Epithelial cell of prostate (primary cell): ENCODE measurements around the gene ASTN2.

Experiments used
- DNase-seq: peaks from one replicate; pipeline ENCODE4 v3.0.0-alpha.2; 2011; ENCODE audit warnings: low read depth, low spot score
- H3K27ac ChIP-seq: fragments of 450-650 bp; 2 replicates; pipeline ENCODE4 v1.5.1; 2017; ENCODE audit warnings: mild to moderate bottlenecking

ASTN2 gene

GRCh38 chr9:116541402-116541801 lies 873.5 kb downstream of the ASTN2 start:
- no peak for DNase-seq
- no peak overlapping the region for H3K27ac ChIP-seq

GRCh38 chr9:116539549-116539948 lies 875.3 kb downstream of the ASTN2 start:
- no peak overlapping the region for H3K27ac ChIP-seq
- no peak for DNase-seq

DNA sequence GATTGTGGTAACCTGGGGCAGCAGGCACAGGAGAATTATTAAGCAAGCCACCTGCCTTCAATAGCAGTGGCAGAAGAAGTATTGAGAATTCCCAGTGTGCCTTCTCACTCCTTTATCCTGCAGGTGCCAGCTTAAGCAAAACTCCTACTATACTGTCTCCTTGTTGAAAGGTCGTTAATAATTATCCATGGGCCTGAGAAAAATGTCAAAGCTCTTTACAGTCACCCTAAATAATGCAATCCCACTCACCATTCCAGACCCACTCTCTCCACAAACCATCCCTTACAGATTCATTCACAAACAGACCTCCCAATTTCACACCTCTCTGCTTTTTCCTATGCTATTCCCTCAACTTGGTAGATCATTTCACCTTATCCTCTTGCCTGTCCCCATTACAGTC lies 889.2 kb downstream of the ASTN2 start:
- no peak overlapping the region for H3K27ac ChIP-seq
- DNase-seq, result no peak

DNA sequence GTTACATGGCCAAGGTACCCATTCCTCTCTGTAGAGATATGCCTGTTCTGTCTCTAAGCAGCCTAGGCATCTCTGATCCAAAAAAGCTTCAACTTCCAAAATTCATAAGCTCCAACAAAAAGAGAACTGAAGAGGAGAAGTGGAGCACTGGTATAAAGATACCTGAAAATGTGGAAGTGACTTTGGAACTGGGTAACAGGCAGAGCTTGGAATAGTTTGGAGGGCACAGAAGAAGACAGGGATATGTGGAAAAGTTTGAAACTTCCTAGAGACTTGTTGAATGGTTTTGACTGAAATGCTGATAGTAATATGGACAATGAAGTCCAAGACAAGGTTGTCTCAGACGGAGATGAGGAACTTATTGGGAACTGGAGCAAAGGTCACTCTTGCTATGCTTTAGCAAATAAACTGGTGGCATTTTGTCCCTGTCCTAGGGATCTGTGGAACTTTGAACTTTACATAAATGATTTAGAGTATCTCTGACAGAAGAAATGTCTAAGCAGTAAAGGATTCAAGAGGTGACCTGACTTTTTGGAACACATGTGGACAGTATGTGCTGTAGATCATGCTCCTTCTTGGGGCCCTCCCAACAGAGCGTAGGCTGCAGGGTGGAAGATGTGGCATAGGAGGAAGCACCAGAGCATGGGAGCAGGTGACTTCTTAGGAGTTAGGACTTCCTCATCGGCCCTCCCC lies 889.9 kb downstream of the ASTN2 start:
- no peak for DNase-seq
- no peak overlapping the region for H3K27ac ChIP-seq

- no peak for DNase-seq
- H3K27ac ChIP-seq, result no peak overlapping the region
Observed at GRCh38 chr9:116520218-116520617, 894.6 kb downstream of the ASTN2 start.

- no peak overlapping the region for H3K27ac ChIP-seq
- no peak for DNase-seq
Observed at GRCh38 chr9:116516456-116516855, 898.4 kb downstream of the ASTN2 start.

GRCh38 chr9:116515541-116515940 lies 899.3 kb downstream of the ASTN2 start:
- no peak overlapping the region for H3K27ac ChIP-seq
- DNase-seq, result no peak

DNA sequence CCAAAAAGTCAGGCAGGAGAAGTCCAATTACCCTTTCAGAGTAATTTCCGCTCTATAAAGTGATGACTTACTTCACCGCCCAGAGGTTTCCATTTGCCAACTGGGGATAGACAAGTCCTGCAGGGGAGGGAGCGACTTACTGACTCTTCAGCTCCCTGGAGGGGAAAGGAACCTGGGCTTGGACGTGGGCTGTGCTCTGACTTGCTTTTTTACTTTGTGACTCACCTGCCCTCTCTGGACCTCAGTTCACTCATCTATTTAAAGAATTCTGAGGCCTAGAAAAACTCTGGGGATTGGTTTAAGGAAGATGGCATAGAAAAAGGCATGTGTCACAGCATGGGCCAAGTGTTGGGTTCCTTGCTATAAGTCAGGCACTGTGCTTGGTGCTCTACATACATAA lies 908.2 kb downstream of the ASTN2 start:
- peak; percentile 44 for DNase-seq
- peak overlapping the region; percentile 27 for H3K27ac ChIP-seq

- no peak for DNase-seq
- H3K27ac ChIP-seq, result no peak overlapping the region
Observed at GRCh38 chr9:116504893-116505480, 909.9 kb downstream of the ASTN2 start.

DNA sequence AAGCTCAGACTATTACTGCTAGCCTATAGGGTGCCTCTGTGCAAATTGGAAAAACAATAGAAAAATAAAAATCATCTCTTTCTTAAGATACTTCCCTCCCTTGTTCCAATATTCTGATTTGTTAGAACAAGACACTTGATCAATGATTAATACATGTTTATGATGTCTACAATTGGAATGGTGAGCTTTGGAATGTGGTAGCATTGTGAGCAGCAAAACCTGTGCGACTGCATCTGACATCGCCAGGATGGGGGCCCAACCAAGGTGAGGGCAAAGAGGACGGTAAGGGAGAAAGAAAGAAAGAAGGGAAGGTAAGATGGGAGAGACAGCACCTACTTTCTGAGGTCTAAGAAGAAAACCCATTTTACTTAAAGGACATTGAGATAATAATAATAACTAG lies 910.8 kb downstream of the ASTN2 start:
- no peak overlapping the region for H3K27ac ChIP-seq
- DNase-seq, result no peak

- DNase-seq, result no peak
- H3K27ac ChIP-seq, result no peak overlapping the region
Observed at GRCh38 chr9:116502746-116503145, 912.1 kb downstream of the ASTN2 start.

- peak; percentile 86 for DNase-seq
- no peak overlapping the region for H3K27ac ChIP-seq
Observed at GRCh38 chr9:116501871-116502270, 913.0 kb downstream of the ASTN2 start.

GRCh38 chr9:116499986-116500871 lies 914.6 kb downstream of the ASTN2 start:
- peak; percentile 26 for DNase-seq
- H3K27ac ChIP-seq, result no peak overlapping the region

DNA sequence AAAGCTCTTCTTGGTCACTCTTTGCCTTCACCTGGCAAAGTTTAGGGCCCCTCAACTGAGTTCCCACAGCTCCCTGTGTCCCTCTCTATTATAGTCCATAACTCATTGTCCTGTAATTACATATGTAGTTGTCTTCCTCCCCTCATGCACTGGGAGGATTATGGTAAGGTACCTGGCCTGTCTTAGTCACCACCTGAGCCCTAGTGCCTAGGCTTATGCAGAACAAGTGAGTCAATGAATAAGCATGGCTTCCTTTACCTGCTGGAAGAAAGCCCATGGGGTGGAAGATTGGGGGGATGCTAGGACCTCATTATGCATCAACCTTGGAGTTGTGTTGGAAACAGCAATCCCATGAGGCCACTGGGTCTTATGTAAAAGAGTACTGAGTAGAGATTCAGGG lies 915.4 kb downstream of the ASTN2 start:
- no peak for DNase-seq
- H3K27ac ChIP-seq, result no peak overlapping the region

DNA sequence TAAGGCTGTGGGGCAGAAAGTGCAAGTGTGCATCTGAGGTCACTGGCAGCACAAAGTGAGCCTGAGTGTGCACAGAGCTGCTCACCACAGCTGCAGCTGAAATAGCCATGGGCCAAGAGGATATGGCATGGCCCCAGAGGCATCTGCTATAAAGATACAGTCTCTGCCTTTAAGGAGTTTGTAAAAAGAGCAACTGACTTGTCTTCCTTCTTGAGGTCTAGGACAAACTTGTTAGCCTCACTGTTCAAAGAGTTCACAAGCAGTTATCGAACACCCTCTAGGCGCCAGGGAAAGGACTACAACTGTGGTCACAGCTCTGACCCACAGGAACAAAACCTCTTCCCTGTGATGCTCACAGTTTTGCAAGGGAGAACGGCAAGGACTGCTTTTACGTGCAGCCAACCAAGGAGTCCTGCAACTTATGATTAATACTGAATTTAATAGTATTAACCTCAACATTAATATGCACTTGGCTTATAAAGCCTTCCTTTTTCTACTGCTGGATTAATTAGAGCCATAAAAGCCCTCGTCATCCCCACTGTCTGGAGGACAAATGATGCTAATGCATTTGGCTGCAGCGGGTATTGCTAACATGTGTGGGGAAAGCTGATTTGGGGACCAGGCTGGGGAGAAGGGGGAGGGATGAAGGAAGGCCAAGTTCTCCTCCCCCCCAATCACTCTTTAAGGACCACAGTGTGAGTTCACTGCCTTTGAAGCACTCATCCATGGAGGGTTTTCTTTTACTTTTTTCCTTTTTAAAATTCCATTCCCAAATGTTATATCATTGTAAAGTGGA lies 917.6 kb downstream of the ASTN2 start:
- DNase-seq, result no peak
- no peak overlapping the region for H3K27ac ChIP-seq

GRCh38 chr9:116496167-116496566 lies 918.7 kb downstream of the ASTN2 start:
- no peak overlapping the region for H3K27ac ChIP-seq
- no peak for DNase-seq

- no peak for DNase-seq
- no peak overlapping the region for H3K27ac ChIP-seq
Observed at GRCh38 chr9:116495725-116496124, 919.1 kb downstream of the ASTN2 start.

DNA sequence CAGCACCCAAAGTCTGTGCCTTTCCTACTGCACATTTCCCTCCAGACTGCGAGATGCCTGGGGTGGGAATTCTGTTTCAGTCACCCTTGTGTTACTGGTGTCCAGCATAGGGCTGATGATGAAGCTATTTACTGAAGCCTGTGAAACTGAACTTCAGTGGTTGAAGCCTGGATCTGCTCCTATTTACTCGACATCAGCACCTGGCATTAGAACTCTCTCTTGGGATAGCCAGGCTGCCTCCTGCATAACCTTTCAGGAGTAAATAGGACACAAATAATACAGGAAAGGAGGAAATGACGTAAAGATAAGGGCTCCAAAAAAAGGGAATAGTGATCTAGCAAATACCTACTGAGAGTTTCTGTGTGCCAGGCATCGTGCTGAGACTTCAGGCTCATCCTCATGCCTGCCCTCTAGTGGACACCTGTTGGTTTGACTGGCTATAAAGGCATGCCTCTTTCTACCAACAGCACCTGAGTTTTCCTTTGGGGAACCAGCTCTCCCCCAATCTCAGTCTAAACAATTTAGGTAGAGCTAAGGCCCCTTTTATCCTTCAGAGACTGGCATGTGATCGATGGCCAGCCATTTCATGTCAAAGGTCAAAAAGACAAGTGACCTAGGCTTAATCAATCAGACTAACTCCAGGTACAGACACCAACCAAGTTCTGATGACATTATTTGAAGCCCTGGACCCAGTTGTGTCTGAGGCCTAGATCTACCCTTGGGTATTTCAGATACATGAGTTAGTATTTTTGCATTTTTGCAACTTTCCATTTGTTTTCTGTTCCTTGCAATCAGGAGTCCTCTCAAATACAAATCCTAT lies 919.8 kb downstream of the ASTN2 start:
- no peak overlapping the region for H3K27ac ChIP-seq
- DNase-seq, result no peak

DNA sequence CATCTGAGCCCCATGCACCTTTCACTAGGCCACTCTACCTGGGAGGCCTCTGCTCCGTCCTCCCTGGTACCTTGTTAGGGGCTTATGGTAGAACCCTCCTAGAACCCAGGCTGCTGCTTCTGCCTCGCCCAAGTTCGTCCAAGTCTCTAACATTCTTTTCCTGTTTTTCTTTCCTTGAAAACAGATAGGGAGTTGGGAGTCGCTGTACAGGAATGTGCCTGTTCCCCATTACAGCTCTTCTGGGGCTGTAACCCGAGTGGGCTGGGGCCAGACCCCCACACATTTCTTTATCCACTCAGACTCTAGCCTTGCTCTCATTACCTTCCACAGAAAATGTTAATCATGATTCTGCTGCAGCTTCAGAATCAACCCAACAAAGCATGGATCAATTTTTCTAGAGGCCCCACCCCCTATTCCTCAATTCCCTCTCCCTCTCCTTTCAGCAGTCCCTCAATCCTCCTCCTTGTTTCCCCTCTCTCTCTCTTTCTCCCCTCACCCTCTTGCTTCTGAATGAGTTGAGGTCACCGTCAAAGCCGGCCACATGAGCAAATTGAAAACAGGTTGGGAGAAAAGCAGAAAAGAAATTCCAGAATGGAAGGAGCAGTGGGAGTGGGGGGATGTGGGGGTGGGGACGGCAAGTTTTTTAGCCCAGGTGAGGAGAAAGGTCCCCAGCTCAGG lies 921.5 kb downstream of the ASTN2 start:
- DNase-seq, result no peak
- H3K27ac ChIP-seq, result no peak overlapping the region
